ENCODE measurements around the gene C5AR1. TPM values are rescaled to one million over a fixed set of nuclear protein-coding genes. Genes with fewer than 3 reads are reported as not detected.
A peak's percentile ranks its signal among the peaks of the same experiment; 100 is the strongest.

Gene C5AR1
- total and polyA plus RNA-seq, 9 of the 15 experiments (the other 6 are each of a cell fraction or from before 2014, with no cell fraction given) = 0.06 to 1.6 (median 0.28) TPM; not detected in 3

- TF ChIP-seq, protein P1, sequence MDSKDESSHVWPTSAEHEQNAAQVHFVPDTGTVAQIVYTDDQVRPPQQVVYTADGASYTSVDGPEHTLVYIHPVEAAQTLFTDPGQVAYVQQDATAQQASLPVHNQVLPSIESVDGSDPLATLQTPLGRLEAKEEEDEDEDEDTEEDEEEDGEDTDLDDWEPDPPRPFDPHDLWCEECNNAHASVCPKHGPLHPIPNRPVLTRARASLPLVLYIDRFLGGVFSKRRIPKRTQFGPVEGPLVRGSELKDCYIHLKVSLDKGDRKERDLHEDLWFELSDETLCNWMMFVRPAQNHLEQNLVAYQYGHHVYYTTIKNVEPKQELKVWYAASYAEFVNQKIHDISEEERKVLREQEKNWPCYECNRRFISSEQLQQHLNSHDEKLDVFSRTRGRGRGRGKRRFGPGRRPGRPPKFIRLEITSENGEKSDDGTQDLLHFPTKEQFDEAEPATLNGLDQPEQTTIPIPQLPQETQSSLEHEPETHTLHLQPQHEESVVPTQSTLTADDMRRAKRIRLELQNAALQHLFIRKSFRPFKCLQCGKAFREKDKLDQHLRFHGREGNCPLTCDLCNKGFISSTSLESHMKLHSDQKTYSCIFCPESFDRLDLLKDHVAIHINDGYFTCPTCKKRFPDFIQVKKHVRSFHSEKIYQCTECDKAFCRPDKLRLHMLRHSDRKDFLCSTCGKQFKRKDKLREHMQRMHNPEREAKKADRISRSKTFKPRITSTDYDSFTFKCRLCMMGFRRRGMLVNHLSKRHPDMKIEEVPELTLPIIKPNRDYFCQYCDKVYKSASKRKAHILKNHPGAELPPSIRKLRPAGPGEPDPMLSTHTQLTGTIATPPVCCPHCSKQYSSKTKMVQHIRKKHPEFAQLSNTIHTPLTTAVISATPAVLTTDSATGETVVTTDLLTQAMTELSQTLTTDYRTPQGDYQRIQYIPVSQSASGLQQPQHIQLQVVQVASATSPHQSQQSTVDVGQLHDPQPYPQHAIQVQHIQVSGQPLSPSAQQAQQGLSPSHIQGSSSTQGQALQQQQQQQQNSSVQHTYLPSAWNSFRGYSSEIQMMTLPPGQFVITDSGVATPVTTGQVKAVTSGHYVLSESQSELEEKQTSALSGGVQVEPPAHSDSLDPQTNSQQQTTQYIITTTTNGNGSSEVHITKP (IDR thresholded peaks at IDR 0.05; ENCODE audit: partially characterized antibody) = peak; percentile 19
- TF ChIP-seq HNRNPH1 (optimal IDR thresholded peaks at IDR 0.05; ENCODE audit: low read depth, low read length) = no peak
- TF ChIP-seq, protein P2, sequence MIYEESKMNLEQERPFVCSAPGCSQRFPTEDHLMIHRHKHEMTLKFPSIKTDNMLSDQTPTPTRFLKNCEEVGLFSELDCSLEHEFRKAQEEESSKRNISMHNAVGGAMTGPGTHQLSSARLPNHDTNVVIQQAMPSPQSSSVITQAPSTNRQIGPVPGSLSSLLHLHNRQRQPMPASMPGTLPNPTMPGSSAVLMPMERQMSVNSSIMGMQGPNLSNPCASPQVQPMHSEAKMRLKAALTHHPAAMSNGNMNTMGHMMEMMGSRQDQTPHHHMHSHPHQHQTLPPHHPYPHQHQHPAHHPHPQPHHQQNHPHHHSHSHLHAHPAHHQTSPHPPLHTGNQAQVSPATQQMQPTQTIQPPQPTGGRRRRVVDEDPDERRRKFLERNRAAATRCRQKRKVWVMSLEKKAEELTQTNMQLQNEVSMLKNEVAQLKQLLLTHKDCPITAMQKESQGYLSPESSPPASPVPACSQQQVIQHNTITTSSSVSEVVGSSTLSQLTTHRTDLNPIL (CRISPR knock-in tag; IDR thresholded peaks at IDR 0.05) = no peak
- no peak for TF ChIP-seq ZFPM2 (CRISPR knock-in tag; IDR thresholded peaks at IDR 0.05)
- no peak for TF ChIP-seq TCF7L2 (IDR thresholded peaks at IDR 0.05; ENCODE audit: low read depth, low read length)
- peak; percentile 22; the same call in 1 of the 2 replicates for TF ChIP-seq STAT6 (CRISPR knock-in tag; IDR thresholded peaks at IDR 0.05)
- TF ChIP-seq, protein P3, sequence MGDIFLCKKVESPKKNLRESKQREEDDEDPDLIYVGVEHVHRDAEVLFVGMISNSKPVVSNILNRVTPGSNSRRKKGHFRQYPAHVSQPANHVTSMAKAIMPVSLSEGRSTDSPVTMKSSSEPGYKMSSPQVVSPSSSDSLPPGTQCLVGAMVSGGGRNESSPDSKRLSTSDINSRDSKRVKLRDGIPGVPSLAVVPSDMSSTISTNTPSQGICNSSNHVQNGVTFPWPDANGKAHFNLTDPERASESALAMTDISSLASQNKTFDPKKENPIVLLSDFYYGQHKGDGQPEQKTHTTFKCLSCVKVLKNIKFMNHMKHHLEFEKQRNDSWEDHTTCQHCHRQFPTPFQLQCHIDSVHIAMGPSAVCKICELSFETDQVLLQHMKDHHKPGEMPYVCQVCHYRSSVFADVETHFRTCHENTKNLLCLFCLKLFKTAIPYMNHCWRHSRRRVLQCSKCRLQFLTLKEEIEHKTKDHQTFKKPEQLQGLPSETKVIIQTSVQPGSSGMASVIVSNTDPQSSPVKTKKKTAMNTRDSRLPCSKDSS (IDR thresholded peaks at IDR 0.05; ENCODE audit: low read depth, partially characterized antibody) = no peak
- 0 out of 2 replicates have a peak, but pooled peaks have one; percentile 1 for TF ChIP-seq STAT5A (IDR thresholded peaks at IDR 0.05; ENCODE audit: borderline replicate concordance, low read length)
- TF ChIP-seq ZNF507 (tag; conservative IDR thresholded peaks at IDR 0.05) = no peak
- TF ChIP-seq SAFB2 (IDR thresholded peaks at IDR 0.05; ENCODE audit: borderline replicate concordance, low read depth, low read length, severe bottlenecking) = no peak
- TF ChIP-seq SLC30A9 (CRISPR knock-in tag; IDR thresholded peaks at IDR 0.05) = no peak
- no peak for TF ChIP-seq EWSR1 (IDR thresholded peaks at IDR 0.05; ENCODE audit: borderline replicate concordance, low read depth, partially characterized antibody)
- no peak for TF ChIP-seq ZNF778 (CRISPR knock-in tag; IDR thresholded peaks at IDR 0.05)
- no peak for TF ChIP-seq ZEB2 (IDR thresholded peaks at IDR 0.05)
- TF ChIP-seq IFI16 (CRISPR knock-in tag; IDR thresholded peaks at IDR 0.05) = no peak
- no peak for TF ChIP-seq CBX8 (IDR thresholded peaks at IDR 0.05; ENCODE audit: borderline replicate concordance, extremely low read depth, low read depth, low read length, poor library complexity, severe bottlenecking)
- TF ChIP-seq GATAD2B (IDR thresholded peaks at IDR 0.05; ENCODE audit: borderline replicate concordance) = peak; percentile 75; the same call in 1 of the 2 replicates
- TF ChIP-seq SP1 (CRISPR knock-in tag; IDR thresholded peaks at IDR 0.05) = peak; percentile 83
Observed at GRCh38 chr19:47273313-47274070, 36.2 kb upstream of the C5AR1 start (continued).

Data from K562 (cell line).